Adrenal gland (tissue), 12 donors: ENCODE results near the gene DIO3. TPM values are rescaled to one million over a fixed set of nuclear protein-coding genes. Genes with fewer than 3 reads are reported as not detected.

ENCODE experiments used
- microRNA counts, 2 donors: library from miRNA; unstranded; fragments of <30 nt; microRNA quantifications; one replicate each; lab custom pipeline; 2016
- polyA plus RNA-seq, 3 donors: library from polyadenylated mRNA; stranded (reverse); fragments of 200-250 nt in 2 of 3; fragments of 350-450 nt in 1 of 3; fragmentation: Illumina TruSeq in 1 of 3; extraction: RNeasy Lipid Tissue Mini Kit (QIAGEN cat#74804) in 1 of 3; gene quantifications; one replicate each; pipeline ENCODE4 v1.2.3, GENCODE V29; 2013 to 2014
- total RNA-seq, 9 donors: library from RNA; depleted of rRNA in 4 of 9; stranded (reverse); fragments of >200 nt in 4 of 9; fragments of 120-200 nt in 1 of 9; fragmentation: NEBNext Ultra II Directional in 1 of 9; extraction: Animal tissue kit (Norgen Biotek cat#: 25700) in 1 of 9; gene quantifications; one replicate each; pipeline versions ENCODE4 v1.1.0 to v1.2.4, GENCODE V29; 2013 to 2023
- donor health status: healthy with polysubstance abuse.
- donor health status: Bipolar disorder and iron deficiency.
- donor health status: DM: yes; HTN: yes; CAD: no.
- donor health status: DM: no; HTN: no; CAD: no.
- donor health status: DM: no; HTN: no; CAD: no.
- donor health status: DM: yes; HTN: yes; CAD: no.

DIO3 gene
- total and polyA plus RNA-seq, 12 donors, result 0.16 to 1.8 (median 0.27) TPM; not detected in 3

MicroRNA genes within 50 kb of the gene (microRNA counts, 767-probe panel; counts per million panel counts)
- microRNA hsa-miR-1247-5p (lab: Ali Mortazavi, UCI), result 0 counts per million in 2 donors

Other genes starting within 250 kb of the DIO3 start
- 100 to 1,000 TPM in 7 of 9 donors, 10 to 100 TPM in 2; 66.5 to 216 (median 140) TPM for gene PPP2R5C, start 200.2 kb downstream of the DIO3 start, total RNA-seq
- gene PPP2R5C, start 200.2 kb downstream of the DIO3 start, polyA plus RNA-seq, result 100 to 1,000 TPM; 105 to 143 (median 128) TPM